Brain pericyte (primary cell): ENCODE results near the gene GLRX2.
"Not testable (repeated sequence)": the region's sequence is repeated elsewhere in the genome, so short reads cannot be mapped to it uniquely, and the experiment has no call there.

Experiments
- DNase-seq: peaks from one replicate; pipeline ENCODE4 v3.0.0-alpha.2; 2012; ENCODE audit warnings: low read depth, low spot score

The GLRX2 gene

DNA sequence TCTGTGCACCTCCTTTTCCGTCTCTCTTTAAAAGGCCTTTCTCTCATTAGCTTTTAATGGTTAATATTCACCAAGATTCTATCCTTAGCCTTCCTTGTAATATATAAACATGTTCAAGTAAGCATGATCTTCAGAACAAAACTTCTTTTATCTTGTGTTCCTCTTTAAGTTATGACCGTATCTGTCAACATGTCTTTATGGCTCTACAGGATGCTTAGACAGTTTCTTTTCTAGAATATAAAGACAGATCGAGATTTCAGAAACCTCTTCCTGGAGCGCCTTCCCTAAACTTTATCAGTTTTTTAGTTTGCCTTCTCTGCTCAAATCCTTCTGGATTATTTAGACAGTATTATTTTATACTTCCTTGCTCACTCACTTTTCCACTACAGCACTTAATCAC is 38.6 kb downstream of the GLRX2 start:
- no peak for DNase-seq

DNA sequence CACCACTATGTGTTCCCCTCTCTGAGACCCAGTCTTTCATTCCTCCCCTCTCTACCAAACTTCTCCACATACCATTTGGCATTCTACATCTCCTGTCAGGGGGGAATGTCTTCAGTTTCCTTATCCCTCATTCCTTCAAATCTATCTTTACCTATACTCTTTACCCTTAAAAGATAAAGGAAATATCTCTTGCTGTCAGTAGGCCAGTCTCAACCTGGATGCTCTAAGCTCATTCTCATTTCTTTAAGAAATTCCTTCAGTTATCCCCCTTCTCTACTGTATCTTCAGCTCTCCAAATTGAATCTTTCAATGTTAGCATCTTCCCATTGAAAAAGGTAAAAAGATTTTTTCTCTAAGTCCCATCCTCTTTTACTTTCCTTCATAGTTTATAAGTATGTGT is 39.3 kb downstream of the GLRX2 start:
- no peak for DNase-seq

DNA sequence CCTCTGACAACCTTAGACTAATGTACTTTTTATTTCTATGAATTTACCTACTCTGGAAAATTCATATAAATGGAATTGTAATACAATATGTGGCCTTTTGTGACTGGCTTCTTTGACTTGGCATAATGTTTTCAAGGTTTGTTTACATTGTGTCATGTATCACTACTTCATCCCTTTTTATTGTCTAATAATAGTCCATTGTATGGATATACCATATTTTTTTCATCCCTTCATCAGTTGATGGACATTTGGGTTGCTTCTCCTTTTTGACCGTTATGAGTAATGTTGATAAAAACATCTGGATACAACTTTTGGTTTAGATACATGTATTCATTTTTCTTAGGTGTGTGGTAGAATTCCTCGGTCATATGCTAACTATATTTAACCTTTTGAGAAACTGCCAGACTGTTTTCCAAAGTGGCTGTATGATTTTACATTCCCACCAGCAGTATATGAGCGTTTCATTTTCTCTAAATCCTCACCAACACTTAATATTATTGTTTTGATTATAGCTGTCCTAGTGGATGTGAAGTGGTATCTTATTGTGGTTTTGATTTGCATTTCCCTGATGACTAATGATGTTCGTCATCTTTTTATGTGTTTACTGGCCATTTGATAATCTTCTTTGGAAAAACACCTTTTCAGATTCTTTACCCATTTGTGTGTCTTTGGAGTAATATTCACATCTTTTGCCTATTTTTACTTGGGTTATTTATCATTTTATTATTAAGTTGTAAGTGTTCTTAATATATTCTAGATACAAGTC is 42.3 kb downstream of the GLRX2 start:
- DNase-seq, result no peak

DNA sequence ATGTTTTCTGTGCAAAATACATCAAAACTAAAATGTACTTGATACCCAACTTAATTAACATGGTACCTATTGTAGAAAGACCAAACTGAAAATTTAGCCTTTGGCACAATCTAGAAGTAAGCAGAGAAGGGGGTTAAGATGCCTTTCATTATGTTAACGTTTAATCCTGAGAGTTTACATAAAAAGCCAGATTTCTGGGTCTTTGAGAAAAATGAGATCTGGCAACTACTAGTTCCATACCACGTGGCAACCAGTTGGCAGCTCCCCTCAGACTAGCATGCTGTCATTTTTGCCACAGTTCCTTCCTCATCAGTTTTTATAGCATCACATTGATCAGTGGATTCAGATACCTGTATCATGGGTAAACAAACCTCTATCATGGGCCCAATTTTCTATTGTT is 44.3 kb downstream of the GLRX2 start:
- no peak for DNase-seq

DNA sequence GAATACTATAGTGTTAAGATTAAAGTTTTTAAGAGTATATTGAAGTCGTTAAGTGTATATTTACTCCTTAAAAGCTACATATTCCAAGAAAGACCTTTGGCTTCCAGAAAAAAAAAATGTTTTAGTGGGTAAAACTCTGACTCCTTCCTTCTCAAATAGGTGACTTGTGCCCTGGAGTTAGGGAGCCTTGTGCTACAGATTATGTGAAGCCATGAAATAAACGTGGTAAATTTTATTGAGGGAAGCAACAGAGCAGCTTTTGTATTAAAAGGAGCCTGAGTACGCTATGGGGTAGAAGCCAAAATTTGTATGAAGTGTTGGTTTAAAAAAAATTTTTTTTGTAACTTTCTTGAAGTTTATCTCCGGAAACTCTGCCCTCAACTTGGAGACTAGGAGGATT is 44.8 kb downstream of the GLRX2 start:
- DNase-seq, result no peak

DNA sequence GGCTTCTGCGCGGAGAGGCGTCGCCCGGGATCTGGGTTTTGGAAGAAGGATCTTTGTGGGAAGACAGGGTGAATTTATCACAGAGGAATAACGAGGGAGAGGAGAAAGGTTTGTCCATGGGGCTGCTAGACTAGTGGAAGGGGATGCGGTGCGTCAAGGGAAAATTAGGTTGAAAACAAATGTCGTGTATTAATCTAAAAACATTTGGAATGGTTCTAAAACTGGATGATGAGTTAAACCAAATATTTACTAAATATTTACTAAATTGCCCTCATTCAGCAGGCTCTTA is 45.2 kb downstream of the GLRX2 start:
- no peak for DNase-seq

DNA sequence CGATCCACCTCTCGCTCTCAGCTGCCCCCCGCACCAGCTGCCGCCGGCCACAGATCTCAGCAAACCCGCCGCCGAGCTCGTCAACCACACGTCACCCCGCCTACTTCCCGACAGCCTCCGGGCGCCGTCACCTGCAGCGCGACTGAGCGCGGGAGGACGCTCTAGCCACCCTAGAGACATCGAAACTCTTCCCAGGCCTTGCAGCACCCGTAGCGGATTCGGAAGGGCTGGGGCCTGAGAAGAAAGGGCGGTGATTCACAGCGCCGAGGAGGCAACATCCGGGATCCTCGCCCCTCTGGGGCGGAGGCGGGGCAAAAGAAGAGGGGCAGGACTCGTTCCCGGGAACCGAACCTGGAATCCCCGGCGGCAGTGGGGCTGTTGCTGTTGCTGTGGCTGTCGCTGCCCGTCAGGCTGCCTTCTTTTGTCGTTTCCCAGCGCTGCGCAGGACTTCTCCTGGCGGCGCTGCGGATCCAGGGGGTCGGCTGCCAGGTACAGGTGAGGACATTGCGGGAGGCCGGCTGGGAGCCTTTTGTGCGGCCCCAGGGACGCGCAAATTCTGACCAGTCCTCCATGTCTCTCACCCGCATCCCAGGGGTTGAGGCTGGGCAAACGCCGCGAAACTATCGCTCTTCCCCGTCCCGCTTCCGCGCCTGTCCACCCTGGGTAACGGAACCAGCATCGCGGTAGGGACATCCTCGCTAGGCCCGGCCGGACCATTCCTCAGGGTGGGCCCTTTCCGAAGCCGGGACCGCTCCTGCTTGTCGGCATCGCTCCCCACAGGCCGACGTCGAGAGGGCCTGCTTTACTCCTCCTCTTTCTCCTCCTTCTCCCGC is 45.7 kb downstream of the GLRX2 start, which contains the start of the genes RO60 and UCHL5:
RO60 (plus strand) TSS at position 331 of the 833 bp plus-strand sequence. CDS start 9,443 bp downstream, outside the sequence.
UCHL5 (minus strand) TSS at position 79 of the 833 bp plus-strand sequence. CDS start 100 bp downstream, outside the sequence.
- peak; percentile 95 for DNase-seq

DNA sequence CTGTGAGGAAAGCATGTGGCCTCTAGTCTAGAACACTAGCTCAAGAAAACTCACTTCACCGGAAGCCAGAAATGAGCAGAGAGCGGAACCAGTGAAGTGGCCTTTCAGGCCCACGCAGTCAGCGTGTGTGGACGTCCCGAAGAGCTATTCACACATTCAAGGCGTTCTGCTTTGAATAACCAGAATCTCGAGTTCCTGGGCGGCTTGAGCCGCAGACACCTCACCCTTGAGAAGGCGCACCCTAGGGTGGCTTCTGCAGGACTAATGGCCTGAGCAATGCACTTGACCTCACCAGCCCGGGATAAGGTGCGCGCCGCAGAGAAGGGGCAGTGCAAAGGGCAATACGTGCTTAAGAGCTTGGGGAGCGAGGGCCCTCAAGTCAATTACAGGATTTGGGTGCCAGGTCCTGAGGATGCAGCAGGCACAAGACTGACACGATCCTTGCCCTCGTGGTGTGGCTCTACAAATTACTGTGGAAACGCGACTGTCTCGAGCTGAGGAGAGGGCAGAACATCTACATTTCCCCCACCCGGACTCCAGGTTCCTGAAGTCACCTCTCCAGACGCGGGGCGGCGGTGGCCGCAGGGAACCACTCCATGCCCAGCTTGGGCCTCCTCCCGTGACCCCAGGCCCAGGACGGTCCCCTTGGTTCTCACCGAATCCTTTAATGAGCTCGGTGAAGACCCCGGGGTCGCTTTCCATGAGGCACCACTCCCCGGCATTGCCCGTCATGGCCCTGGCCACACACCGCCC is 46.5 kb downstream of the GLRX2 start:
- no peak for DNase-seq

DNA sequence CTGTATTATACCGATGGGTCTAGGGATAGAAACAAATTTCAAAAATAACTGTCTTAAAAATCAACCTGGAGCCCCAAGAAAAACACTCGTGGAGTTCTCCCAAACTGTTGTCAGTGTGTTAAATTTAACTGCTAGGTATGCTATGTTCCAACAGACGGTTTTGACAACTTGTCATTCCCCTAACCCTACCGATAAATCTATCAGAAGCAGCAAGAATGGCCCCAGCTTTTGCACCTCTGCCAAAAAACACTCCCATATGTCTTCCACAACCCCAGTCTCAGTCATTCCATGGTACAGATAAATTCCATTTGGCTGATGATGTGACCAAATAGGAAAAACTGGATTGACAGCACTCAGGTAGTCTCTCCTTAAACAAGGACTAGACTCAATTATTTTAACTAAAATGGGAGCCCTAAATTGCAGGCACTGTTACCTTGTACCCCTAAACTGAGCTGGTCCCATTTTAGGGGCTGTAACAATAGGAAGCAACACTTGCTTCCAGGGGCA is 51.0 kb downstream of the GLRX2 start:
- no peak for DNase-seq

DNA sequence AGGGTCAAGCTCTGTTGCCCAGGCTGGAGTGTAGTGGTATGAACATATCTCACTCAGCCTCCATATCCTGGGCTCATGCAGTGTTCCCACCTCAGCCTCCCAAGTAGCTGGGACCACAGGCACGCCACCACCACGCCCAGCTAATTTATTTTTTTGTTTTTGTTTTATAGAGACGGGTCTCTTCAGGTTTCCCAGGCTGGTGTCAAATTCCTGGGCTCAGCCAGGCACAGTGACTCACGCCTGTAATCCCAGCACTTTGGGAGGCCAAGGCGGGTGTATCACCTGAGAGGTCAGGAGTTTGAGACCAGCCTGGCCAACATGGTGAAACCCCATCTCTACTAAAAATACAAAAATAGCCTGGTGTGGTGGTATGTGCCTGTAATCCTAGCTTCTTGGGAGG is 56.3 kb downstream of the GLRX2 start:
- not testable (repeated sequence) for DNase-seq
